AG09309 (cell line): Measurements from ENCODE around the gene CNN3.

ENCODE experiments used
- DNase-seq: peaks from one replicate; pipeline ENCODE4 v3.0.0-alpha.2; 2010; ENCODE audit warnings: low read depth
- H3K4me3 ChIP-seq: 2 replicates; pipeline ENCODE4 v1.5.1; 2011; ENCODE audit warnings: mild to moderate bottlenecking, low read depth, low read length, moderate library complexity; ENCODE audit not compliant: control insufficient read depth
- CTCF ChIP-seq: IDR thresholded peaks from 2 replicates; pipeline ENCODE4 v1.5.1; 2011; ENCODE audit warnings: mild to moderate bottlenecking, low read depth, low read length, inconsistent platforms; ENCODE audit not compliant: insufficient read depth, control insufficient read depth; ENCODE audit errors: missing control alignments

The CNN3 gene

GRCh38 chr1:94875794-94876193 lies 51.1 kb downstream of the CNN3 start:
- no peak for DNase-seq
- TF ChIP-seq CTCF: no peak
- H3K4me3 ChIP-seq: no peak overlapping the region

GRCh38 chr1:94874423-94874822 lies 52.5 kb downstream of the CNN3 start:
- no peak for DNase-seq
- no peak overlapping the region for H3K4me3 ChIP-seq
- no peak for TF ChIP-seq CTCF

- no peak overlapping the region for H3K4me3 ChIP-seq
- no peak for TF ChIP-seq CTCF
- DNase-seq: no peak
These were observed 53.2 kb downstream of the CNN3 start for GRCh38 chr1:94873520-94874351.

- TF ChIP-seq CTCF: no peak
- DNase-seq: no peak
- no peak overlapping the region for H3K4me3 ChIP-seq
These were observed 54.0 kb downstream of the CNN3 start for GRCh38 chr1:94872771-94873495.

- H3K4me3 ChIP-seq: no peak overlapping the region
- TF ChIP-seq CTCF: no peak
- no peak for DNase-seq
These were observed 55.9 kb downstream of the CNN3 start for GRCh38 chr1:94871031-94871430.

GRCh38 chr1:94866164-94866807 lies 60.6 kb downstream of the CNN3 start:
- H3K4me3 ChIP-seq: no peak overlapping the region
- no peak for DNase-seq
- no peak for TF ChIP-seq CTCF
